ENCODE measurements around the gene SLC4A3. TPM values are rescaled to one million over a fixed set of nuclear protein-coding genes. Genes with fewer than 3 reads are reported as not detected.

SLC4A3 gene
- total RNA-seq, 1 donor from 2014 or later = 2.1 TPM

- no peak for DNase-seq (ENCODE audit: low spot score)
- TF ChIP-seq, protein P1, sequence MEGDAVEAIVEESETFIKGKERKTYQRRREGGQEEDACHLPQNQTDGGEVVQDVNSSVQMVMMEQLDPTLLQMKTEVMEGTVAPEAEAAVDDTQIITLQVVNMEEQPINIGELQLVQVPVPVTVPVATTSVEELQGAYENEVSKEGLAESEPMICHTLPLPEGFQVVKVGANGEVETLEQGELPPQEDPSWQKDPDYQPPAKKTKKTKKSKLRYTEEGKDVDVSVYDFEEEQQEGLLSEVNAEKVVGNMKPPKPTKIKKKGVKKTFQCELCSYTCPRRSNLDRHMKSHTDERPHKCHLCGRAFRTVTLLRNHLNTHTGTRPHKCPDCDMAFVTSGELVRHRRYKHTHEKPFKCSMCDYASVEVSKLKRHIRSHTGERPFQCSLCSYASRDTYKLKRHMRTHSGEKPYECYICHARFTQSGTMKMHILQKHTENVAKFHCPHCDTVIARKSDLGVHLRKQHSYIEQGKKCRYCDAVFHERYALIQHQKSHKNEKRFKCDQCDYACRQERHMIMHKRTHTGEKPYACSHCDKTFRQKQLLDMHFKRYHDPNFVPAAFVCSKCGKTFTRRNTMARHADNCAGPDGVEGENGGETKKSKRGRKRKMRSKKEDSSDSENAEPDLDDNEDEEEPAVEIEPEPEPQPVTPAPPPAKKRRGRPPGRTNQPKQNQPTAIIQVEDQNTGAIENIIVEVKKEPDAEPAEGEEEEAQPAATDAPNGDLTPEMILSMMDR (IDR thresholded peaks at IDR 0.05; ENCODE audit: unreplicated experiment) = no peak
- no peak overlapping the region for H3K4me3 Mint-ChIP-seq (ENCODE audit: unreplicated experiment)
- no peak overlapping the region for H3K27ac Mint-ChIP-seq (ENCODE audit: unreplicated experiment)
- H3K9me3 Mint-ChIP-seq (ENCODE audit: unreplicated experiment) = no peaks in the 10 kb centered on the region
- H3K4me1 Mint-ChIP-seq (ENCODE audit: unreplicated experiment) = no peaks in the 10 kb centered on the region
- H3K27me3 Mint-ChIP-seq (ENCODE audit: unreplicated experiment) = peaks cover 14% of the 10 kb centered on the region
- peaks cover 20% of the 10 kb centered on the region for H3K36me3 Mint-ChIP-seq (ENCODE audit: low read depth, unreplicated experiment)
These were observed 13.9 kb upstream of the SLC4A3 start for GRCh38 chr2:219613461-219614070.

GRCh38 chr2:219614076-219614860 lies 13.2 kb upstream of the SLC4A3 start:
- H3K4me1 Mint-ChIP-seq (ENCODE audit: unreplicated experiment) = no peaks in the 10 kb centered on the region
- no peak for DNase-seq (ENCODE audit: low spot score)
- H3K27me3 Mint-ChIP-seq (ENCODE audit: unreplicated experiment) = peaks cover 14% of the 10 kb centered on the region
- H3K36me3 Mint-ChIP-seq (ENCODE audit: low read depth, unreplicated experiment) = peaks cover 20% of the 10 kb centered on the region
- TF ChIP-seq, protein P1 (IDR thresholded peaks at IDR 0.05; ENCODE audit: unreplicated experiment) = no peak
- H3K4me3 Mint-ChIP-seq (ENCODE audit: unreplicated experiment) = no peak overlapping the region
- no peak overlapping the region for H3K27ac Mint-ChIP-seq (ENCODE audit: unreplicated experiment)
- H3K9me3 Mint-ChIP-seq (ENCODE audit: unreplicated experiment) = no peaks in the 10 kb centered on the region

- Mint-ChIP-seq H3K27me3 (ENCODE audit: unreplicated experiment) (peaks cover 14% of the 10 kb centered on the region), H3K4me1 (ENCODE audit: unreplicated experiment) (no peaks in the 10 kb centered on the region), H3K9me3 (ENCODE audit: unreplicated experiment) (no peaks in the 10 kb centered on the region), H3K27ac (ENCODE audit: unreplicated experiment) (no peak overlapping the region), H3K36me3 (ENCODE audit: low read depth, unreplicated experiment) (peaks cover 14% of the 10 kb centered on the region), H3K4me3 (ENCODE audit: unreplicated experiment) (no peak overlapping the region)
- DNase-seq (ENCODE audit: low spot score) = no peak
- TF ChIP-seq, protein P1 (IDR thresholded peaks at IDR 0.05; ENCODE audit: unreplicated experiment) = no peak
These were observed 12.4 kb upstream of the SLC4A3 start for GRCh38 chr2:219615036-219615435.

- H3K27ac Mint-ChIP-seq (ENCODE audit: unreplicated experiment) = no peak overlapping the region
- peaks cover 11% of the 10 kb centered on the region for H3K36me3 Mint-ChIP-seq (ENCODE audit: low read depth, unreplicated experiment)
- no peaks in the 10 kb centered on the region for H3K9me3 Mint-ChIP-seq (ENCODE audit: unreplicated experiment)
- TF ChIP-seq, protein P1 (IDR thresholded peaks at IDR 0.05; ENCODE audit: unreplicated experiment) = no peak
- no peak overlapping the region for H3K4me3 Mint-ChIP-seq (ENCODE audit: unreplicated experiment)
- DNase-seq (ENCODE audit: low spot score) = no peak
- no peaks in the 10 kb centered on the region for H3K4me1 Mint-ChIP-seq (ENCODE audit: unreplicated experiment)
- H3K27me3 Mint-ChIP-seq (ENCODE audit: unreplicated experiment) = peaks cover 12% of the 10 kb centered on the region
These were observed 11.5 kb upstream of the SLC4A3 start for GRCh38 chr2:219615894-219616293.

DNA sequence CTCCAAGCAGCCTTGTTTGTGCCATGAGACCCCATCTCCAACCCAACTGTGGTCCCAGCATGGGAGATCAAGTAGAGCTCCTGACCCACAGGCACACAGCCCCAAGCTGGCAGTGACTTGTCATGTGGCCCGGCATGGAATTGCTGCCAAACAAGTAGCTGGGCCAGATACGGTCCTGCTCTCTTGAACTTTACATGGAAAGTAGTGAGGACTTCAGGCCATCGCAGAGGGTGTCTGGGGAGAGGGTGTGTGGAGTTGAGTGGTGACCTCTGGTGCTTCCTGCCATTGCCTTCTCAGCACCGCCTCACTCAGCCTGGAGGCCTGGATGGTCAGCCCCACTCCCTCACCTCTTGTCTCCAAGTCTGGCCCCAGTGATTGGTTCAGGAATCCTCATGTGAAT lies 10.9 kb upstream of the SLC4A3 start:
- no peak overlapping the region for H3K27ac Mint-ChIP-seq (ENCODE audit: unreplicated experiment)
- no peak overlapping the region for H3K4me3 Mint-ChIP-seq (ENCODE audit: unreplicated experiment)
- no peaks in the 10 kb centered on the region for H3K9me3 Mint-ChIP-seq (ENCODE audit: unreplicated experiment)
- H3K4me1 Mint-ChIP-seq (ENCODE audit: unreplicated experiment) = no peaks in the 10 kb centered on the region
- TF ChIP-seq, protein P1 (IDR thresholded peaks at IDR 0.05; ENCODE audit: unreplicated experiment) = no peak
- H3K36me3 Mint-ChIP-seq (ENCODE audit: low read depth, unreplicated experiment) = peaks cover 6% of the 10 kb centered on the region
- peaks cover 8% of the 10 kb centered on the region for H3K27me3 Mint-ChIP-seq (ENCODE audit: unreplicated experiment)
- no peak for DNase-seq (ENCODE audit: low spot score)
